ENCODE data around the gene FITM1. TPM values are rescaled to one million over a fixed set of nuclear protein-coding genes. Genes with fewer than 3 reads are reported as not detected.

Gene FITM1
- total RNA-seq, 1 donor, result not detected

- TF ChIP-seq CTCF (IDR thresholded peaks at IDR 0.05; ENCODE audit: insufficient read depth, low read depth, low read length), result no peak
- no peak for DNase-seq (ENCODE audit: low read depth)
- no peak overlapping the region for H3K4me3 ChIP-seq (ENCODE audit: low read depth, low read length)
Measured at GRCh38 chr14:24133735-24134134, 3.3 kb downstream of the FITM1 start.

- TF ChIP-seq CTCF (IDR thresholded peaks at IDR 0.05; ENCODE audit: insufficient read depth, low read depth, low read length), result no peak
- peak overlapping the region; percentile 68 for H3K4me3 ChIP-seq (ENCODE audit: low read depth, low read length)
- no peak for DNase-seq (ENCODE audit: low read depth)
Measured at GRCh38 chr14:24135584-24135833, 5.0 kb downstream of the FITM1 start.

- H3K4me3 ChIP-seq (ENCODE audit: low read depth, low read length), result peak within 1 kb of the TSS; percentile 68
- no peak for TF ChIP-seq CTCF (IDR thresholded peaks at IDR 0.05; ENCODE audit: insufficient read depth, low read depth, low read length)
- DNase-seq (ENCODE audit: low read depth), result peak; percentile 90
Measured at GRCh38 chr14:24135834-24136683, 5.6 kb downstream of the FITM1 start, which contains the start of gene PSME1. Gene PSME1, plus strand, starts transcription at chr14:24136194. Its CDS starts 69 bp downstream, at chr14:24136263.

GRCh38 chr14:24136684-24137528 is 6.4 kb downstream of the FITM1 start:
- DNase-seq (ENCODE audit: low read depth), result no peak
- no peak for TF ChIP-seq CTCF (IDR thresholded peaks at IDR 0.05; ENCODE audit: insufficient read depth, low read depth, low read length)
- H3K4me3 ChIP-seq (ENCODE audit: low read depth, low read length), result peak overlapping the region; percentile 68

GRCh38 chr14:24137529-24138395 is 7.3 kb downstream of the FITM1 start:
- no peak overlapping the region for H3K4me3 ChIP-seq (ENCODE audit: low read depth, low read length)
- DNase-seq (ENCODE audit: low read depth), result no peak
- no peak for TF ChIP-seq CTCF (IDR thresholded peaks at IDR 0.05; ENCODE audit: insufficient read depth, low read depth, low read length)
